ENCODE results near the gene KISS1R. TPM values are rescaled to one million over a fixed set of nuclear protein-coding genes. Genes with fewer than 3 reads are reported as not detected.
"Not testable (repeated sequence)": the region's sequence is repeated elsewhere in the genome, so short reads cannot be mapped to it uniquely, and the experiment has no call there.

Gene KISS1R
- total RNA-seq, 1 experiment from 2014 or later: not detected

DNA sequence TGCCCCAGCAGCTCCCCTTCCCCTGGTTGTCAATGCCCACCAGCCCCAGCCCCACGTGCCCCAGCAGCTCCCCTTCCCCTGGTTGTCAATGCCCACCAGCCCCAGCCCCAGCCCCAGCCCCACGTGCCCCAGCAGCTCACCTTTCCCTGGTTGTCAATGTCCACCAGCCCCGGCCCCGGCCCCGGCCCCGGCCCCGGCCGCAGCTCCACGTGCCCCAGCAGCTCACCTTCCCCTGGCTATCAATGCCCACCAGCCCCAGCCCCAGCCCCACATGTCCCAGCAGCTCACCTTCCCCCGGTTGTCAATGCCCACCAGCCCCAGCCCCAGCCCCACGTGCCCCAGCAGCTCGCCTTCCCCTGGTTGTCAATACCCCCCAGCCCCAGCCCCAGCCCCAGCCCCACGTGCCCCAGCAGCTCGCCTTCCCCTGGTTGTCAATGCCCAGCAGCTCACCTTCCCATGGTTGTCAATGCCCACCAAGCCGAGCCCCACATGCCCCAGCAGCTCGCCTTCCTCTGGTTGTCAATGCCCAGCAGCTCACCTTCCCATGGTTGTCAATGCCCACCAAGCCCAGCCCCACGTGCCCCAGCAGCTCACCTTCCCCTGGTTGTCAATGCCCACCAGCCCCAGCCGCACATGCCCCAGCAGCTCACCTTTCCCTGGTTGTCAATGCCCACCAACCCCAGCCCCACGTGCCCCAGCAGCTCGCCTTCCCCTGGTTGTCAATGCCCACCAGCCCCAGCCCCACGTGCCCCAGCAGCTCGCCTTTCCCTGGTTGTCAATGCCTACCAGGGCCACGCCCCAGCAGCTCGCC is 38.2 kb upstream of the KISS1R start:
- in situ Hi-C loops (cut with HindIII; ENCODE audit: low pct_unique_long_range_greater_than_20kb, low sequenced_read_pairs); DNase-seq (ENCODE audit: low read depth, low spot score): not testable (repeated sequence)

DNA sequence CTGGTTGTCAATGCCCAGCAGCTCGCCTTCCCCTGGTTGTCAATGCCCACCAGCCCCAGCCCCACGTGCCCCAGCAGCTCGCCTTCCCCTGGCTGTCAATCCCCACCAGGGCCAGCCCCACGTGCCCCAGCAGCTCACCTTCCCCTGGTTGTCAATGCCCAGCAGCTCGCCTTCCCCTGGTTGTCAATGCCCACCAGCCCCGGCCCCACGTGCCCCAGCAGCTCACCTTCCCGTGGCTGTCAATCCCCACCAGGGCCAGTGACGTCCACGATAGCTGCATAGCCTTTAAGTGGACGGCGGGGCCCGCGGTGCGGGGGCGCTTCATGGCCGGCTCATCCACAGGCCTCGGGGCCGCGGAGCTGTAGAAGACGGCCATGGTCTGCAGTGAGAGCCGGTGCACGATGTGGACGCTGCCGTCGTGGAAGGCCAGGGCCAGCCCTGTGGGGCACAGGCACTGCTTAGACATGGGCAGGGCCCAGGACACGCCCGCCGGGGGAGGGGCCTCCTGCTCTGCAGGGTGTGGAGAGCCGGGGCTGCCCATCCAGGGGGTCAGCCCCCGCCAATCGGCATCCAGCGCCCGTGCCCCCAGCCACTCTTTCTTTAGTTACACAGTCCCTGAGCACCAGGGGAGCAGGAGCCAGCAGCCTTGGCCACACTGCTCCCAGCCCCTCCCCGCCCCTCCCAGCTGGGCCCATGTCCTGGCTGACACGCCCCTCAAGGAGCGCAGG is 37.3 kb upstream of the KISS1R start:
- no peak for DNase-seq (ENCODE audit: low read depth, low spot score)
- in situ Hi-C loops (cut with HindIII; ENCODE audit: low pct_unique_long_range_greater_than_20kb, low sequenced_read_pairs): no loop called here

DNA sequence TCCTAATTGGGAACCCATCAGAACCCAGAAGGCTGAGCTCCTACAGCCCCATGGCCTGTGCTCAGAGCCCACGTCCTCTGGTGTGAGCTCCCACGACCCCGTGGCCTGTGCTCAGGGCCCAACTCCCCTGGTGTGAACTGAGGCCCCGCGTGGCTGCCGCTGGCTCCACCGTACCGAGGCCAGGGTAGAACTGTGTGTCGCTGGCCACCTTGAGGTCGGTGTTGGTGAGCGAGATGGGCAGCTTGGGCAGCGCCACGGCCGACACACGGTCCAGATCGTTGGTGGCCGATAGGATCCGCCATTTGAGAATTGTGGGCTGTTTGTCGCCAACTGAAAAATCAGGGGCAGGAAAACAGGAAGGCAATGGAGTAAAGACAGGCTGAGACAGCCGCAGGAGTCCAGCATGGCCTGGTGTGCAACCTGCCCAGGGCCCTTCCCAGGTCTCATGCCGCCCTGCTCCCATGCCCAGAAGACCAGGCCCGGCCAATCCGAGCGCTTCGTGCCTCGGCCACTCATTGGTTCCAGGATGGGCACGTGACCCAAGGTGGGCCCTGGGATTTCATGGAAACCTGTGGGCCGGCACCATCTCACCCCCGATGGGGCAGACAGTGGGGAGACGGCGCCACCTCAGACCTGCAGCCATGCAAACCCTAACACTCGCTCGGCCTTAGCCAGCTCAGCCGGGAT is 35.6 kb upstream of the KISS1R start:
- in situ Hi-C loops (cut with HindIII; ENCODE audit: low pct_unique_long_range_greater_than_20kb, low sequenced_read_pairs): no loop called here
- no peak for DNase-seq (ENCODE audit: low read depth, low spot score)

DNA sequence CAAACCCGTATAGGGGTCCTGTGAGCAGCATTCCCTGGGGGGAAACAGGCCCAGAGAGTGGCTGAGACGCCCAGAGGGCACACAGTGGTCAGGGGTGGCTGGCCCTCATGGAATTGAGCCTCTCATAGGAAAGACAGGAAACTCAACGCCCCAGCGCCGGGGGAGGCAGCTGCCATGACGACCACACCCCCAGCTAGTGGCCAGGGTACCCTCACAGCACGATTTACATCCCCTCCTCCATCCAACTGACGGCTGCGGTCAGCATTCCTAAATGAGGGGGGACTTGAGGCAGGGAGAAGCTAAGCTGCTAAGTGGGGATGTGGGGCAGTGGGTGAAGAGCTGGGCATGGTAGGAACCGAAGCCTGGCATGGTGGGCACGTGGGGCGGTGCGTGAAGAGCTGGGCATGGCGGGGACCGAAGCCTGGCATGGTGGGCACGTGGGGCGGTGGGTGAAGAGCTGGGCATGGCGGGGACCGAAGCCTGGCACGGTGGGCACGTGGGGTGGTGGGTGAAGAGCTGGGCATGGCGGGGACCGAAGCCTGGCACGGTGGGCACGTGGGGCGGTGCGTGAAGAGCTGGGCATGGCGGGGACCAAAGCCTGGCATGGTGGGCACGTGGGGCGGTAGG is 34.1 kb upstream of the KISS1R start:
- in situ Hi-C loops (cut with HindIII; ENCODE audit: low pct_unique_long_range_greater_than_20kb, low sequenced_read_pairs): no loop called here
- DNase-seq (ENCODE audit: low read depth, low spot score): no peak

DNA sequence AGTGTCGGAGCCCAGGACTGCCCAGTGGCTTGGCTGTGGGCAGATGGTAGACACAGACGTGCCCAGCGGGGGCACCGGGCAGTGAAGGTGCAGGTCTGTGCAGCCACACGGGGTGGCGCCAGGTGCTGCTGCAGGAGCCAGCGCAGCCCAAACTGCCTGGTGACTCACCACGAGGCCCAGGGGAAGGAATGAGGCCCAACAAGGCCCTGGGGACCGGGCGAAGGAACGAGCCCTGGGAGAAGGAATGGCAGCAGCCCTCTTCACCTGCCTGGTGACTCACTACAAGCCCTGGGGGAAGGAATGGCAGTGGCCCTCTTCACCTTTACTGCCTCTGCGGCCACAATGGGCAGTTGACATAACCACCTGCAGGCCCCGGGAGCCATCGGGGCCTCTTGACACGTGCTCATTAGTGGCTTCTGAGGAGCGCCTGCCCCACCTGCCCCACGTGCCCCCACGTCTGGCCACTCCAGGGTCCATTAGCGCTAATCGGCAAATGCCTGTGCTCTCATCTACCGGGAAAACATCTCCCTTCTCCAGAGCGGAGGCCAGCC is 33.4 kb upstream of the KISS1R start:
- in situ Hi-C loops (cut with HindIII; ENCODE audit: low pct_unique_long_range_greater_than_20kb, low sequenced_read_pairs): no loop called here

DNA sequence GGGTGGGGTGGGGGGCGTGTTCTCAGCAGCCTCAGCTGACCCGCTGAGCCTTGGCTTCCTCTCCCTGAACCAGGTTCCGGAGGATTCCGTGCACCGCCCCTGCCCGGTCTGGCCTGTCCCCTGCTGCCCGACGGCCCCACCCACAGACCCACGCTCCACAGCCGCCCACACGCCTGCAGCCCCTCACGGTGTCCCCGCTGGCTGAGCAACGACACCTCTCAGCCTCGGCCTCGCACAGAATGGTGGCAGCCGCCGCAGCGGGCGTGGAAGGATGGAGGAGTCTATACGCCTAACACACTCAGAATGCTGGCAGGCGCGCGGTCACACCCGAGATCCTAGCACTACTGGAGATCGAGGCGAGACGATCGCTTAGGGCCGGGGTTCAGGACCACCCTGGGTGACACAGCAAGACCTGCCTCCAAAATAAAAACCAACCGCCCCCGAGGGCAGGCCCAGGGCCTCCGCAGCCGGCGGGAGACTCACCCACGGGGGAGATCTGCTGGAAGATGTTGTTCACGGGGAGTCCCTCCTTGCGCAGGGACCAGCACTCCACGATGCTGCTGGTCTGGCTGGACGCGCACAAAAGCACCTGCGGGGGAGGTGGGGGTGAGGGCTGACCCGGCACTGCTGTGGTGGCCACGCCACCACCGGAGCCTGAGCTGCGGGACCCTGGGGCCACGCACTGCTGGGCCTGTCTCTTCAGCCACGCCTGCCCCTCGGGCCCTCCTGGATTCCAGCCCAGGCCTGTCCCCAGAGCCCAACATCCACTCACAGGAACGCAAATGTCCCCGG is 32.5 kb upstream of the KISS1R start:
- DNase-seq (ENCODE audit: low read depth, low spot score): no peak
- in situ Hi-C loops (cut with HindIII; ENCODE audit: low pct_unique_long_range_greater_than_20kb, low sequenced_read_pairs): no loop called here

More for the DNA sequence above, 33.4 kb upstream of the KISS1R start:
- DNase-seq (ENCODE audit: low read depth, low spot score): no peak

DNA sequence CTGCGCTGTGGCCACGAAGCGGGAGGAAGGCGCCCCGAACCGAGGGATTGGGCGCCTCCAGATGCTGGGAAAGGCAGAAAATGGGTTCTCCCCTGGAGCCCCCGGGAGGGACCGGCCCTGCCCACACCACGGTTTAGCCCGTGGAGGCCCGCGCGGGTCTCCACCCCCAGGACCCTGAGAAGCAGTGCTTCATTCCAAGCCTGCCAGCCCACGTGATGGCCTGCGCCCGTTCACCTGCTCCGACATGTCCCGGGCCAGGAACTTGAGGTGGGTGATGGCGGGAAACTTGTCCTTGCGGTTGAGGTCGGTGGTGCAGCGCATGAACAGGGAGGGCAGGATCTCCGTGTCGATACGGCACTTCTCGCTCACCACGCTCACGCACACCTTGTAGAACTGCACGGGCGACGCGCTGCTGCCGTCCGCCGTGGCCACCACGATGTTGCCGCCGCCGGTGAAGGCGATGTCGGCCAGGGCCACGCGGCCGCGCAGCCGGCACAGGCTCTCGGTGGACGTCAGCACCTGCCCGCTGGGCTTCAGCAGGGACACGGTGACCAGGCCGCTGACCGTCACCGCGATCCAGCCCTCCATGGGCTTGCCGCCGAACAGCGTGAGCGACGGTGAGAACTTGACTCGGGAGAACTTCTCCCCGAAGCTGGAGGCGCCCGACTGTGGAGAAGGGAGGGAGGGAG is 31.5 kb upstream of the KISS1R start:
- in situ Hi-C loops (cut with HindIII; ENCODE audit: low pct_unique_long_range_greater_than_20kb, low sequenced_read_pairs): no loop called here
- no peak for DNase-seq (ENCODE audit: low read depth, low spot score)

DNA sequence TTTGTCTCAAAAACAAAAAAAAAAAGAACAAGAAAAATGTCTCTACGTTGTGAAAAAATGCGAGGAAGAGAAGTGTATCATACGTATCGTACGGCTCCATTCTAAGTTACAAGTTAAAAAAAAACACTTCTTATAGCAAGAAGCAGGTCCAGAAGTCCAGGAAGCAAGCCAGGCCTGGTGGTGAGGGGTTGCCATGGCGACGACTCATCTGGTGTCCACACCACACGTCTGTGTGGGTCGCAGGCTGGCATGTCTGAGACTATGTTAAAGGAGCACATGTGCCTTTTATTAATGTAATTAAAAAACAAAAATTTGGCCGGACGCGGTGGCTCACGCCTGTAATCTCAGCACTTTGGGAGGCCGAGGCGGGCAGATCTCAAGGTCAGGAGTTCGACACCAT is 30.1 kb upstream of the KISS1R start:
- no peak for DNase-seq (ENCODE audit: low read depth, low spot score)
- in situ Hi-C loops (cut with HindIII; ENCODE audit: low pct_unique_long_range_greater_than_20kb, low sequenced_read_pairs): no loop called here

DNA sequence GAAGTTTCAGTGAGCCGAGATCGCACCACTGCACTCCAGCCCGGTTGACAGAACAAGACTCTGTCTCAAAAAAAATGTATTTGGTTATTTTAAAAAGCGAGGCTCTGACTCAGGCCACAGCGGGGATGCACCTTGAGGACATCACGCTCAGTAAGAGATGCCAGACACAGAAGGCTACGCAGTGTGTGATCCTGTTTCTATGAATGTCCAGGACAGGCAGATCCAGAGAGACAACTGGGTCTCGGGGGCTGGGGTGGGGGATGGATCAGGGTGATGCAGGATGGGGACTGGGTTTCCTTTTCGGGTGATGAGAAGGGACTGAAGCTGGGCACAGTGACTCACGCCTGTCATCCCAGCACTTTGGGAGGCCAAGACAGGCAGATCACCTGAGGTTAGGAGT is 29.5 kb upstream of the KISS1R start:
- in situ Hi-C loops (cut with HindIII; ENCODE audit: low pct_unique_long_range_greater_than_20kb, low sequenced_read_pairs): no loop called here
- no peak for DNase-seq (ENCODE audit: low read depth, low spot score)

DNA sequence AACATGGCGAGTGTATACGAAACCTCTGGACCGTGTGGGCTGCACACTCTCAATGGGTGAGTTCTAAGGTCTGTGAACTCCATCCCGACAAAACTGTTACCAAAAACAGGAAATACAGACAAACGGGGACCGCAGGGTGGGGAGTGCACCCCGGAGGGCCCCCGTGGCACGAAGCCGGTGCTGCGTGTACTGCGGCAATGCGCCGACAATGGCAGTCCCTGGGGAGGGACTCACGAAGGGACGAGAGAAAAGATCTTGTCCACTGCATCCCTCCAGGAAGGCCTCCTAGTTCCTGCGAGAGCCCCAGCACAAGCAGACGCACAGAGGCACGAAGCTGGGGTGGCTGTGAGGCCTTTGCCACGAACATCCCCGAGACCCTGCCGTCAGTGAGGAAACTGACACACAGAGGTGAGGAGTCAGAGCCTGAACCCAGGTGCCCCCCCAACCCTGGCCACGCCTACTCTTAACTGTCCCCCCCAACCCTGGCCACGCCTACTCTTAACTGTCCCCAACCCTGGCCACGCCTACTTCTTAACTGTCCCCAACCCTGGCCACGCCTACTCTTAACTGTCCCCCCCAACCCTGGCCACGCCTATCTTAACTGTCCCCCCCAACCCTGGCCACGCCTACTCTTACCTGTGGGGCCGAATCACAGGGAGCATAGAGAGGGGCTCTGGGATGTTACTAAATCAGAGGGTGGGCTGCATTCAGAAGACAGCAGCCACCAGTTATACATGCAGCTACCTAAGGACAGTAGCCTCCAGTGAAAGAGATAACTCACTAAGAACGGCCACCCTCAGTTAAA is 28.4 kb upstream of the KISS1R start:
- no peak for DNase-seq (ENCODE audit: low read depth, low spot score)
- in situ Hi-C loops (cut with HindIII; ENCODE audit: low pct_unique_long_range_greater_than_20kb, low sequenced_read_pairs): no loop called here

DNA sequence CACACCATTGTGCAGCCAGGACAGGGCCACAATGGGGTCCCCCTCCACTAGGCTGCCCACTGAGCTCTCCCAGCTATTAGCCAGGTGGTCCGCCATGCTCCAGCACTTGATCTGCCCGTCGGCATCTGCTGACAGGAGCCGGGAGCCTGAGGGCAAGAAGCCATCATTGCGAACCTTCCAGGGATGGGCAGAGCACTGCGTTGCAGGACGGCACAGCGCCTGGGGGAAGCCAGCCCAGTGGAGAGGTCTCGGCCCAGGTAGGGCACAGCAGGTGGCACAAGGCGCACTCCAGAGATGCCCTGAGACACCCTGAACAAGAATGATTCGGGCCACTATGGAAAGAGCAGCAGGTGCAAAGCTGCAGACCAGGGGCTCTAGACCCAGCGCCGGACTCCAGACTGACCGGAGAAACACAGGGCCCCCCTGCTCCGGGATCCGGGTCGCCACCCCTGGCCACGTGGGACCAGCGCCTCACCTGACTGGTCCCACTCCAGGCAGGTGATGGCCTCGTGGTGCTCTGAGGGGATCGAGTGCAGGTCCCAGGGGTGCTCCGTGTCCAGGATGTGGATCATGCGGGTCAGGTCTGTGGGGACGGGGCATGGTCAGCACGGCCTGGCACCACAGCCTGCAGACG is 27.4 kb upstream of the KISS1R start:
- no peak for DNase-seq (ENCODE audit: low read depth, low spot score)
- in situ Hi-C loops (cut with HindIII; ENCODE audit: low pct_unique_long_range_greater_than_20kb, low sequenced_read_pairs): no loop called here

DNA sequence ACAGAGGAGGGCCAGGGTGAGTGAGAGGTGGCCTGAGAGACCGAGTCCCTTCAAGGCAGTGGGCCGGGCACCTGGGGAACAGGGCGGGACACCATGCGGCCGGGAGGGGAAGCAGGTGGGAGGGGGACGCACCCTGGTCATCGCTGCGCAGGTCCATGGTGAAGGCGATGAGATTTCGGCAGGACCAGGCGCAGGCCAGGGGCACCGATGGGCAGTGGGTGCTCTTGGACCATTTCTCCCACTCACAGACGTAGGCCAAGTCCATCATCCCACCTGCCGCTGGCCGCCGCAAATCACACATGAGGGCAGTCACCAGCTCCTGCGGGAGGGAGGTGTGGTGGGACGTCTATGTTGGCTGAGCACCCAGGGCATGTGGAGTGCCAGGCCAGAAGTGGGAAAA is 26.3 kb upstream of the KISS1R start:
- in situ Hi-C loops (cut with HindIII; ENCODE audit: low pct_unique_long_range_greater_than_20kb, low sequenced_read_pairs): no loop called here
- no peak for DNase-seq (ENCODE audit: low read depth, low spot score)

DNA sequence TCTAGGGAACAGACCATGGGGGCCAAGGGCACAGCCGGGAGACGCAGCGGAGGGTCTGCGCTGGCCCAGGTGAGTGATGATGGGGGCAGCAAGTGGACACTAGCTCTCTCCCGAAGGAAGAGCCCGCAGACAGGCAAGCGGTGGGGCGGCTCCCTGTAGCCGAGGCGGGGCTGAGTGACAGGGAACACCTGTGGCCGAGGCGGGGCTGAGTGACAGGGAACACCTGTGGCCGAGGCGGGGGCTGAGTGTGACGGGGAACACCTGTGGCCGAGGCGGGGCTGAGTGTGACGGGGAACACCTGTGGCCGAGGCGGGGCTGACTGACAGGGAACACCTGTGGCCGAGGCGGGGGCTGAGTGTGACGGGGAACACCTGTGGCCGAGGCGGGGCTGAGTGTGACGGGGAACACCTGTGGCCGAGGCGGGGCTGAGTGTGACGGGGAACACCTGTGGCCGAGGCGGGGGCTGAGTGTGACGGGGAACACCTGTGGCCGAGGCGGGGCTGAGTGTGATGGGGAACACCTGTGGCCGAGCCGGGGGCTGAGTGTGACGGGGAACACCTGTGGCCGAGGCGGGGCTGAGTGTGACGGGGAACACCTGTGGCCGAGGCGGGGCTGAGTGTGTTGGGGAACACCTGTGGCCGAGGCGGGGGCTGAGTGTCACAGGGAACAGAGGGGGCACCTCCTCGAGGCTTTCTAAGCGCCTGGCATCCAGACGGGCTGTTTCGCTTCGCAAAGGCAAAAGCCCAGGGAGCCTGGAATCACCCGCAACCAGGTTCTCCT is 25.5 kb upstream of the KISS1R start:
- in situ Hi-C loops (cut with HindIII; ENCODE audit: low pct_unique_long_range_greater_than_20kb, low sequenced_read_pairs); DNase-seq (ENCODE audit: low read depth, low spot score): not testable (repeated sequence)

DNA sequence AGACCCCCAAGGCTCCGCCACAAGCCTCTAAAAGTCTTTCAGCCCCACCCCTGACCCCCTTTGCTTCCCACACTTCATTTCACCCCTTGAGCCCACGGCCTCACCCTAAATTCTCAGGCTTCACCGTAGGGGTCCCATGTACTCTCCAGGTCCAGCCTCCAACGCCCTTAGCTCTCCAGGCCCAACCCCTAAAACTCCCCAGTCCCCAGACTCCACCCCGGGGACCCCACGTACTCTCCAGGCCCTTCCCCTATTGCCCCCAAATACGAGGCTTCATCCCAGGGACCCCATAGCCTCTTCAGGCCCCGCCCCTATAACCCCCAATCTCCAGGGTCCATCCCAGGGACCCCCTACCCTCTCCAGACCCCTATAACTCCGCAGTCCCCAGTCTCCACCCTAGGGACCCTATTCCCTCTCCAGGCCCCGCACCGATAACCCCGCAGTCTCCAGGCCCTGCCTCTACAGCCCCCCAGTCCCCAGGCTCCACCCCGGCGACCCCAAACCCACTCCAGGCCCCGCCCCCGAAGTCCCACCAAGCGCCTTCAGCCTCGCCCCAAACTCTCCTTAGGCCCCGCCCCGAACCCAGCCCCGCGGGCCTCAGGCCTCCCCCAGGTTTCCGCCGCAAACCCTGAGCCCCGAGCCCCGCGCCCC is 24.8 kb upstream of the KISS1R start:
- DNase-seq (ENCODE audit: low read depth, low spot score): no peak
- in situ Hi-C loops (cut with HindIII; ENCODE audit: low pct_unique_long_range_greater_than_20kb, low sequenced_read_pairs): no loop called here

All from SK-MEL-5 (cell line).